OCI-LY1 (cell line): ENCODE results near the gene USP13.

Source experiments
- CTCF ChIP-seq: fragments of 200-600 bp; sonication (generic), shearing (Covaris generic); IDR thresholded peaks from 2 replicates; pipeline ENCODE4 v1.5.1; 2017; ENCODE audit warnings: mild to moderate bottlenecking, antibody characterized with exemption, low read length, moderate library complexity, mixed read lengths
- EZH2 ChIP-seq: fragments of 200-600 bp; sonication (generic), shearing (Covaris generic); IDR thresholded peaks from 2 replicates; pipeline ENCODE4 v1.8.0; 2017; ENCODE audit warnings: borderline replicate concordance, mixed run types, mild to moderate bottlenecking, antibody characterized with exemption, low read length, moderate library complexity, mixed read lengths

- TF ChIP-seq CTCF (no peak), EZH2 (no peak)
Measured at GRCh38 chr3:179729086-179729485, 76.2 kb downstream of the USP13 start.
